Activated naive CD4-positive, alpha-beta T cell treated with anti-CD3 and anti-CD28 coated beads, Interleukin-2, amount 50 U/mL, for 72 hours (primary cell): ENCODE results near the gene GUCY1A1. TPM values are rescaled to one million over a fixed set of nuclear protein-coding genes. Genes with fewer than 3 reads are reported as not detected.

Experiments used
- ATAC-seq, 2 donors: fragments of 150-1000 bp; cut with Tn5 transposase; 2 replicates each; pipeline ENCODE4 v1.10.0; 2021; ENCODE audit warnings: mild to moderate bottlenecking in 2 of 2, moderate library complexity in 2 of 2
- DNase-seq, 2 donors: peaks; one replicate each; pipeline ENCODE4 v3.0.0; 2021 to 2022; ENCODE audit warnings: low spot score in 2 of 2
- H3K27ac Mint-ChIP-seq, 2 donors: one replicate each; pipeline ENCODE4 v1.8.0; 2022; ENCODE audit warnings: mild to moderate bottlenecking in 2 of 2, mixed read lengths in 2 of 2
- H3K36me3 Mint-ChIP-seq, 2 donors: one replicate each; pipeline ENCODE4 v1.8.0; 2022; ENCODE audit warnings: mixed read lengths in 2 of 2
- H3K9me3 Mint-ChIP-seq, 2 donors: one replicate each; pipeline ENCODE4 v1.8.0; 2022; ENCODE audit warnings: mixed read lengths in 2 of 2
- total RNA-seq, 2 donors: library from RNA; stranded (reverse); gene quantifications; one replicate each; pipeline ENCODE4 v1.2.3, GENCODE V29; 2022

Gene GUCY1A1
- total RNA-seq, 2 donors from 2014 or later = not detected

- ATAC-seq (no peak), DNase-seq (no peak)
- Mint-ChIP-seq H3K27ac (no peak overlapping the region), H3K36me3 (no peaks in the 10 kb centered on the region), H3K9me3 (peaks cover 0 to 3% of the 10 kb centered on the region in 2 donors)
Observed at GRCh38 chr4:155679343-155679742, 12.7 kb downstream of the GUCY1A1 start.

GRCh38 chr4:155681886-155682285 lies 15.2 kb downstream of the GUCY1A1 start:
- peaks cover 0 to under 1% of the 10 kb centered on the region in 2 donors for H3K9me3 Mint-ChIP-seq
- H3K27ac Mint-ChIP-seq = no peak overlapping the region
- H3K36me3 Mint-ChIP-seq = no peaks in the 10 kb centered on the region
- DNase-seq (no peak), ATAC-seq (no peak)

GRCh38 chr4:155684423-155684822 lies 17.8 kb downstream of the GUCY1A1 start:
- Mint-ChIP-seq H3K9me3 (no peaks in the 10 kb centered on the region), H3K27ac (no peak overlapping the region), H3K36me3 (no peaks in the 10 kb centered on the region)
- DNase-seq = no peak
- no peak for ATAC-seq

DNA sequence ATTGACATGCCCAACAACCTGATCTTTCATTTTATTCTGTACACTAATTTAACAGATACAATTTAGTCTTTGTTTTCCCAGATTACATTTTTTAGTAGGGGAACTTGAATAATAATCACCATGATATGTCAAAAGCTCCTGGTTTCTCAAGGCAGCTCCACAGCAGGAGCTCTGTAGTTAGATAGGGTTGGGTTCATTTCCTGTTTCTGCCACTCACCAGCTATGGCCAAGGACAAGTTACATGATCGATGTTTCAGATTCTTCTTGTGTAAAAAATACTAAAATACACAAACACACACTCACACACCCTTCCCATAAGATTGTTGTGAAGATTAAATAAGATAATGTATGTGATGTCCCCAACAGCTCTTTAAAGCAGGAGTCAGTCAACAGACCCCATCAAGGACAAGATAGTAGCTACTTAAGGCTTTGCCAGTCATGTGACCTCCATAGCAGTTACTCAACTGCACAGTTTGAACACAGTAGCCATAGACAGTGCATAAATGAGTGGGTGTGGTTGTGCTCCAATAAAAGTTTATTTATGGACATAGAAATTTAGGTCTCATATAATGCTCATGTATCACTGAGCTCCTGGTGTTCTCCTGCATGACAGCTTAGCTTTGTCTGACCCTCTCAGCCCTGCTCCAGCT lies 18.4 kb downstream of the GUCY1A1 start:
- Mint-ChIP-seq H3K27ac (no peak overlapping the region), H3K36me3 (no peaks in the 10 kb centered on the region), H3K9me3 (no peaks in the 10 kb centered on the region)
- DNase-seq (no peak), ATAC-seq (no peak)

DNA sequence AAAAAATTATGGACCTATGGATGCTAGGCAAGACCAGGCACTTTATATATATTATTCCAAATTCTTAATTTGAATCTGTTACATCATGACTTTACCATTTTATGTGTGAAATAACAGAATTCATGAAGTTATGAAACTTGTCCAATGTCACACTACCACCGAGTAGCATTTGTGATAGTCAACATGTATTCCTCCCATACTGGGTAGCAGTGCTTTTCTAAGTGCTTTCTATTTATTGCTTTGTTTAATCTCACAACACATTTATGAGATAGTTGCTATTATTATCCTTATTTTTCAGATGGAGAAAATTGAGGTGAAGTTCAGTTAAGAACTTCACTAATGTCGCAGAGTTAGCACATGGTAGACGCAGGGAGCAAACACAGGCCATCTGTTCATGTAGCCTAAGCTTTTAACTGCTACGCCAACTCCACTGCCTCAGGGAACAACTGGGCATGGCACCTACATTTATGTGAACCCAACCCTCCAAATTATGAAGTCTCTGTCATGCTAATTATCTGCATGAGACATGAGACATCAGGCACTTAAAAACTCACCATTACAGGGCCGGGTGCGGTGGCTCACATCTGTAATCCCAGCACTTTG lies 20.8 kb downstream of the GUCY1A1 start:
- ATAC-seq (no peak), DNase-seq (no peak)

DNA sequence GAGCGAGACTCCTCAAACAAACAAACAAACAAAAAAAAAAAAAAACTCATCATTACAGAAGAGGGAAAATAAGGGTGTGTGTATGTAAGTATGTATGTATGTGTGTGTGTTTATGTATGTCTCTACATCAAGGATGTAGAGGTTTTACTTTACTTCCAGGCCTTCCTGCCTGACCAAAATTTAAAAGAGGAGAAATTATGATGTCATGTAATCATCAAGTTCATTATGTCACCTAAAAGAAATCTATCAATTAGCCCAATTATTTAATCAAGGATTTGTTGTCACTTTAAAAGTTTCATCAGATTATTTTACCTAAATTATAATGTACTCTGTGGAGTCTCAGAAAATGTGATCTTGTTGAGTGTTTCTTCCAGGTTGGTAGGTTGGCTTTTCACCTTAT lies 21.6 kb downstream of the GUCY1A1 start:
- no peak for DNase-seq
- no peaks in the 10 kb centered on the region for H3K36me3 Mint-ChIP-seq

More for the DNA sequence above, 20.8 kb downstream of the GUCY1A1 start:
- no peaks in the 10 kb centered on the region for H3K36me3 Mint-ChIP-seq
- H3K9me3 Mint-ChIP-seq = no peaks in the 10 kb centered on the region
- no peak overlapping the region for H3K27ac Mint-ChIP-seq

DNA sequence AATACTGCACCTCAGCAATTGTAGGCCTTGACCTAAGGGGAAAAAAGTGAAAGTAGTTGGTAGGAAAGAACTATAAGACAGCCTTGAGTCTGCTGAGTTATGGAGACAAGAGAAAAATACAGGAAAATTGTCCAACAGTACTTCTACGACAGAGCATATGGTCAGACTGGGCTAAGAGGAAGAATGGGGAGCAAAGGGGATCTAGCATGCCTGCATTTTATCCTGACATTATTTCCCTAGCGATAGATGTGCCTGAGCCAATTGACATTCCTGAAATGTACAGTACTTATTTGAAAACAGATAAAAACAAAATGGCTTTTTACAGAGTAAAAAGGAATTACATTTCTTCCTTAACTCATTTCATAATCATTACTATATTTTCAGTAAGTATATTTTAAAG lies 22.2 kb downstream of the GUCY1A1 start:
- ATAC-seq = no peak

More for the DNA sequence above, 21.6 kb downstream of the GUCY1A1 start:
- ATAC-seq = no peak
- Mint-ChIP-seq H3K27ac (no peak overlapping the region), H3K9me3 (no peaks in the 10 kb centered on the region)

GRCh38 chr4:155690044-155690837 lies 23.6 kb downstream of the GUCY1A1 start:
- Mint-ChIP-seq H3K27ac (no peak overlapping the region), H3K36me3 (no peaks in the 10 kb centered on the region), H3K9me3 (no peaks in the 10 kb centered on the region)
- ATAC-seq (no peak), DNase-seq (no peak)

More for the DNA sequence above, 22.2 kb downstream of the GUCY1A1 start:
- no peak overlapping the region for H3K27ac Mint-ChIP-seq
- H3K9me3 Mint-ChIP-seq = no peaks in the 10 kb centered on the region
- no peak for DNase-seq
- no peaks in the 10 kb centered on the region for H3K36me3 Mint-ChIP-seq

DNA sequence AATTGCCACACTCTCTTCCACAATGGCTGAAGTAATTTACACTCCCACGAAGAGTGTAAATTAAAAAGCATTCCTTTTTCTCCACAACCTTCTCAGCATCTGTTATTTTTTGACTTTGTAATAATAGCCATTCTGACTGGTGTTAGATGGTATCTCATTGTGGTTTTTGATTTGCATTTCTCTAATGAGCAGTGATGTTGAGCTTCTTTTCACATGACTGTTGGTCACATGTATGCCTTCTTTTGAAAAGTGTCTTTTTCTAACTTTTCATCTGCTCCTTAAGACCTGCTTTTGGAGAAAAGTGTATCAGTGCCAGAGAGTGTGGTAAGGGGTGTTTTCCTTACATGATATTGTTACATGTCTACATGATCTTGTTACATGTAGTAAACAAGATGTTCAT lies 25.7 kb downstream of the GUCY1A1 start:
- H3K27ac Mint-ChIP-seq = no peak overlapping the region
- DNase-seq (no peak), ATAC-seq (no peak)
- H3K36me3 Mint-ChIP-seq = no peaks in the 10 kb centered on the region
- no peaks in the 10 kb centered on the region for H3K9me3 Mint-ChIP-seq

- Mint-ChIP-seq H3K36me3 (no peaks in the 10 kb centered on the region), H3K9me3 (no peaks in the 10 kb centered on the region), H3K27ac (no peak overlapping the region)
- ATAC-seq (no peak), DNase-seq (no peak)
Observed at GRCh38 chr4:155693015-155693663, 26.5 kb downstream of the GUCY1A1 start.

DNA sequence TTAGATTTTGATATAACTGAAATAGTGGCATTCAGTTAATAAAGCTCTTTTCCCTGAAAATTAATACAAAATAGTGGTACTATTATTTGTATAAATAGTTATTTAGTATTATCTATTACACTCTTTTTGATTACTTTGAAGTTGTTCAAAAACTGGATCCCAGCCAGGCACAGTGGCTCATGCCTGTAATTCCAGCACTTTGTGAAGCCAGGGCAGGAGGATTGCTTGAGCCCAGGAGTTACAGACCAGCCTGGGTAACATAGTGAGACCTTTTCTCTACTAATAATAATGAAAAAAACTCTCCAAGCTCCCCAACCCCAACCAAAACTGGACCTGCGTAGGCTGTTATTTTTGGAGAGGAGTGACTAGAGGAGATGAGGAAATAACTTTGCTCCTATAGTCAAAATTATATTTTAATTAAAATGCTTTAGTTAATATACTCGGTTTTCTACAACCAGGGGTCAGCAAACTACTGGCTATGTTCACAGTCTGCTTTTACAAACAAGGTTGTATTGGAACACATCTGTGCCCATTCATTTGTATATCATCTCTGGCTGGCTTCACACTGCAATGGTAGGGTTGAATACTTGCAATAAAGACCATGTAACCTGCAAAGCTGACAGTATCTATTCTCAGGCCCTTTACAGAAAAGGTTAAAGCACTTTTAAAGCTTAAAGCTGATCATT lies 27.6 kb downstream of the GUCY1A1 start:
- no peak for ATAC-seq
- H3K36me3 Mint-ChIP-seq = no peaks in the 10 kb centered on the region
- H3K27ac Mint-ChIP-seq = no peak overlapping the region
- DNase-seq = no peak
- no peaks in the 10 kb centered on the region for H3K9me3 Mint-ChIP-seq

GRCh38 chr4:155696226-155696625 lies 29.6 kb downstream of the GUCY1A1 start:
- ATAC-seq (no peak), DNase-seq (no peak)
- no peak overlapping the region for H3K27ac Mint-ChIP-seq
- peaks cover 0 to 1% of the 10 kb centered on the region in 2 donors for H3K9me3 Mint-ChIP-seq
- no peaks in the 10 kb centered on the region for H3K36me3 Mint-ChIP-seq

DNA sequence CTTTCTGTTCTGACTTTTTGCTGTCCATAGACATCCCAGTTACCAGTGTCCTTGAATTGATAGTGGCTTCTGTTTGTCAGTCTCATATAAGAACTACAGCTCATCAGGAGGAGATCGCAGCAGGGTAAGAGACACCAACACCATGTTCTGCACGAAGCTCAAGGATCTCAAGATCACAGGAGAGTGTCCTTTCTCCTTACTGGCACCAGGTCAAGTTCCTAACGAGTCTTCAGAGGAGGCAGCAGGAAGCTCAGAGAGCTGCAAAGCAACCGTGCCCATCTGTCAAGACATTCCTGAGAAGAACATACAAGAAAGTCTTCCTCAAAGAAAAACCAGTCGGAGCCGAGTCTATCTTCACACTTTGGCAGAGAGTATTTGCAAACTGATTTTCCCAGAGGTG lies 30.1 kb downstream of the GUCY1A1 start:
- no peak overlapping the region for H3K27ac Mint-ChIP-seq
- peaks cover 0 to 4% of the 10 kb centered on the region in 2 donors for H3K9me3 Mint-ChIP-seq
- ATAC-seq (no peak), DNase-seq (no peak)
- H3K36me3 Mint-ChIP-seq = no peaks in the 10 kb centered on the region

GRCh38 chr4:155701827-155702226 lies 35.2 kb downstream of the GUCY1A1 start:
- Mint-ChIP-seq H3K9me3 (peaks cover 0 to 4% of the 10 kb centered on the region in 2 donors), H3K27ac (no peak overlapping the region), H3K36me3 (no peaks in the 10 kb centered on the region)
- DNase-seq (no peak), ATAC-seq (no peak)

DNA sequence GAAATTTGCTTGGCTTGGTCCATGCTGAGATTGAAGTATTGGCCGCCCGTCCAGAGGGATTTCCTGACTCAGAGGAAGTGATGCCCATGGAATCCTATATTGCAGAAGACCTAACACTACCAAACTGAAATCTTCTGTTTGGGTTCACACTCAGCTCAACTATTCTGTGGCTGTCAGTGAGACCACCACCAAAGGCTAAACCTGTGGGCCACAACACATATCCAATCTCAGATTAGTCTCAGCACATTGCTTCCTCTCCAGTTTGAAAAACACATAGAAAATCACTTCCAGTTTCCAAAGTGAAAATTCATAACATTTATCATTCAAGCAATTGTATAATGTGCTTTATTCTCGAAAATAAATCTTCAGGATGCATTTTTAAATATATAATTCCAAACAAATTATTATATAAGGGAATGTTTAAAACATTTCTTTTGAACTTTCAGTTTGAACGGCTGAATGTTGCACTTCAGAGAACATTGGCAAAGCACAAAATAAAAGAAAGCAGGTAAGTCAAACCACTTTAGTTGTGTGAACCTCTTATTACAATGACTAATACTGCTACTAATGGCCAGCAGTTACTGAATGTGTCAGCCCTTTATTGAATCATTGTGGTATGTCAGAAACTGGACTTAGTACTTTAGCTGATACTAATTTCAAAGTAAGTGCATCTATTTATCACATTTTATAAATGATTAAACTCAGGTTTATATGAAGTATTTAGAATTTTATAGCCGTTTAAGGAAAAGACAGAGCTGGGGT lies 37.0 kb downstream of the GUCY1A1 start:
- Mint-ChIP-seq H3K27ac (no peak overlapping the region), H3K9me3 (peaks cover 0 to 4% of the 10 kb centered on the region in 2 donors), H3K36me3 (no peaks in the 10 kb centered on the region)
- DNase-seq (no peak), ATAC-seq (no peak)

DNA sequence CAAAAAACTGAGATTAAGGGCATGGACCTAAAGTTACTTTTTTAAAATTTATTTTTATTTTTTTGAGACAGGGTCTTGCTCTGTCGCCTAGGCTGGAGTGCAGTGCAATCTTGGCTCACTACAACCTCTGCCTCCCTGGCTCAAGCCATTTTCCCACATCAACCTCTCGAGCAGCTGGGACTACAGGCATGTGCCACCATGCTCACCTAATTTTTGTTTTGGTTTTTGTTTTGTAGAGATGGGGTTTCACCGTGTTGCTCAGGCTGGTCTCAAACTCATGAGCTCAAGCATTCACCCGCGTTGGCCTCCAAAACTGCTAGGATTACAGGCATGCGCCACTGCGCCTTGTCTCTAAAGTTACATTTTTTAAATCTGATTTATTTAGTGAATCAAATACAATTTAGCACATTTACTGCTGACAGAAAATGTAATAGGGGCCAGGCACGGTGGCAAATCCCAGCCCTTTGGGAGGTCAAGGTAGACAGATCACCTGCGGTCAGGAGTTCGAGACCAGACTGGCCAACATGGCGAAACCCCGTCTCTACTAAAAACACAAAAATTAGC lies 38.3 kb downstream of the GUCY1A1 start:
- Mint-ChIP-seq H3K9me3 (peaks cover 0 to 4% of the 10 kb centered on the region in 2 donors), H3K27ac (no peak overlapping the region), H3K36me3 (no peaks in the 10 kb centered on the region)
- no peak for DNase-seq
- no peak for ATAC-seq
